Pancreas (tissue), 10 donors: ENCODE data around the gene SNRK. TPM values are rescaled to one million over a fixed set of nuclear protein-coding genes. Genes with fewer than 3 reads are reported as not detected.

ENCODE experiments used
- ATAC-seq, 4 donors: fragments of 200-7000 bp; cut with Tn5 transposase; one replicate each; pipeline versions ENCODE4 v1.8.0 to v1.9.1; 2020; ENCODE audit warnings: mild to moderate bottlenecking in 4 of 4, moderate library complexity in 4 of 4
- DNase-seq, 6 donors: peaks; one replicate each; pipeline ENCODE4 v3.0.0-alpha.2; 2020
- FAIRE-seq: peaks from 2 replicates; lab custom pipeline; 2012; peaks lifted over from hg19 to GRCh38; lab: Jason Lieb, UNC
- H3K27ac ChIP-seq, 4 donors: fragments of 200-600 bp; sonication (generic); 1 replicate in 3 of 4; 2 replicates in 1 of 4; pipeline versions ENCODE4 v1.5.0 to v1.8.0; 2020
- H3K27me3 ChIP-seq, 4 donors: fragments of 200-600 bp; one replicate each; pipeline ENCODE4 v1.8.0; 2021
- H3K36me3 ChIP-seq, 3 donors: fragments of 200-600 bp; sonication (generic) in 1 of 3; one replicate each; pipeline versions ENCODE4 v1.5.0 to v1.8.0; 2020 to 2021
- H3K4me1 ChIP-seq, 3 donors: fragments of 200-600 bp; one replicate each; pipeline ENCODE4 v1.8.0; 2021
- H3K4me3 ChIP-seq, 4 donors: fragments of 200-600 bp; sonication (generic) in 2 of 4; one replicate each; pipeline versions ENCODE4 v1.5.0 to v1.8.0; 2020 to 2021
- H3K9me3 ChIP-seq, 4 donors: fragments of 200-600 bp; one replicate each; pipeline ENCODE4 v1.8.0; 2021
- CTCF ChIP-seq, 4 donors: fragments of 200-600 bp; sonication (generic) in 3 of 4; IDR thresholded peaks; one replicate each; pipeline versions ENCODE4 v1.5.0 to v1.8.0; 2021; ENCODE audit warnings: antibody characterized with exemption in 4 of 4
- WGBS, 2 donors: extraction: QIAGEN DNeasy Blood & Tissue Kit; methylation state at CpG; one replicate each; pipeline ENCODE4 v1.1.7; 2013; 5-methylcytosine and 5-hydroxymethylcytosine counted together
- intact Hi-C, 3 donors: fragments of 100-400 bp; cut with DNase I; formaldehyde crosslinking; loops; one replicate each; pipeline versions ENCODE4 v1.11.1 to v1.14.2; 2022
- polyA plus RNA-seq, 2 donors: library from polyadenylated mRNA; stranded (reverse); fragments of 200-250 nt; gene quantifications; one replicate each; pipeline ENCODE4 v1.2.3, GENCODE V29; 2013
- total RNA-seq, 6 donors: library from RNA; stranded (reverse); fragmentation: NEBNext Ultra II Directional in 4 of 6; extraction: Animal tissue kit (Norgen Biotek cat#: 25700) in 4 of 6; gene quantifications; one replicate each; pipeline versions ENCODE4 v1.2.1 to v1.2.4, GENCODE V29; 2021 to 2023
- donor health status: healthy with polysubstance abuse.
- donor health status: DM: no; HTN: no; CAD: no; lungs with moderate emphysema.
- donor health status: DM: no; HTN: no; CAD: no.
- donor health status: control.
- donor health status: control.
- donor health status: Bipolar disorder and iron deficiency.
- donor health status: DM: yes; HTN: yes; CAD: no.
- donor health status: DM: no; HTN: no; CAD: no.
- donor health status: DM: no; HTN: no; CAD: no.
- donor health status: DM: yes; HTN: yes; CAD: no.

The SNRK gene
- total and polyA plus RNA-seq, 8 donors, result 6.3 to 24.2 (median 17.2) TPM

- no peak for DNase-seq
- H3K9me3 ChIP-seq, result no peaks in the 10 kb centered on the region
- peak in 1 of 4 donors; percentile 30 for ATAC-seq
- no peak for TF ChIP-seq CTCF (IDR thresholded peaks at IDR 0.05)
- H3K4me3 ChIP-seq, result no peak overlapping the region
- H3K36me3 ChIP-seq, result no peaks in the 10 kb centered on the region
- WGBS, 2 donors, result 84 to 87% methylated on average over 6 of the region's 6 CpGs
- H3K27me3 ChIP-seq, result no peaks in the 10 kb centered on the region
- intact Hi-C loops, result no loop called here
- peaks cover 15 to 30% (median 23%) of the 10 kb centered on the region in 3 donors for H3K4me1 ChIP-seq
- no peak overlapping the region for H3K27ac ChIP-seq
- FAIRE-seq, result no peak
These were observed 33.0 kb downstream of the SNRK start for GRCh38 chr3:43319376-43319775.

DNA sequence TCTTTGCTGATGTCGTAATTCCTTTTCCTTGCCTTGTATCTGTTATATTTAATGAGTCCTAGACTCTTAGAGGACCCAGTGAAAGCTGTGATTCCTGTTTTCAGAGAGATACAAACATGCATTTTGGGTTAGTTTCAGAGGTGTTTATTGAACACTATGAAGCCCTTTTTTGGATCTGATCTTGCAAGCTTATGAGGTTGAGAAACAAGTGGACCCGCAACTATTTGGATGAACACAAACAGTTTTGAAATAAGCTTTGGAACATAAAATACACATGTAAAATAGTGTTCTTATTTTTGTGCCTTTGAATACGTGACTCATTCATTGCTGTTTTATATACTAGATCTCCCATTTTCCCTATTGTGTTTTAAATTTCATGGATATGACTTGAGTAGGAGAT lies 33.5 kb downstream of the SNRK start:
- H3K9me3 ChIP-seq, result no peaks in the 10 kb centered on the region
- WGBS, 2 donors, result 92 to 93% methylated on average over 3 of the region's 3 CpGs
- H3K4me3 ChIP-seq, result no peak overlapping the region
- H3K4me1 ChIP-seq, result peaks cover 15 to 34% (median 23%) of the 10 kb centered on the region in 3 donors
- intact Hi-C loops, result no loop called here
- DNase-seq (no peak), ATAC-seq (no peak), FAIRE-seq (no peak)
- no peaks in the 10 kb centered on the region for H3K27me3 ChIP-seq
- no peaks in the 10 kb centered on the region for H3K36me3 ChIP-seq
- no peak for TF ChIP-seq CTCF (IDR thresholded peaks at IDR 0.05)
- no peak overlapping the region for H3K27ac ChIP-seq

GRCh38 chr3:43320288-43320687 lies 33.9 kb downstream of the SNRK start:
- FAIRE-seq, result no peak
- Histone ChIP-seq H3K4me3 (no peak overlapping the region), H3K27ac (no peak overlapping the region), H3K36me3 (no peaks in the 10 kb centered on the region), H3K9me3 (no peaks in the 10 kb centered on the region), H3K4me1 (peaks cover 17 to 37% (median 25%) of the 10 kb centered on the region in 3 donors), H3K27me3 (no peaks in the 10 kb centered on the region)
- WGBS, 2 donors, result 91 to 92% methylated on average over 5 of the region's 5 CpGs
- intact Hi-C loops, result no loop called here
- no peak for ATAC-seq
- DNase-seq, result no peak
- TF ChIP-seq CTCF (IDR thresholded peaks at IDR 0.05), result no peak

- WGBS, 2 donors, result 97 to 99% methylated on average over 1 of the region's 1 CpG
- Histone ChIP-seq H3K27ac (no peak overlapping the region), H3K4me3 (no peak overlapping the region), H3K27me3 (no peaks in the 10 kb centered on the region), H3K36me3 (no peaks in the 10 kb centered on the region), H3K4me1 (peaks cover 22 to 38% (median 31%) of the 10 kb centered on the region in 3 donors), H3K9me3 (no peaks in the 10 kb centered on the region)
- ATAC-seq, result no peak
- intact Hi-C loops, result no loop called here
- no peak for DNase-seq
- TF ChIP-seq CTCF (IDR thresholded peaks at IDR 0.05), result no peak
- FAIRE-seq, result no peak
These were observed 37.2 kb downstream of the SNRK start for GRCh38 chr3:43323541-43323940.

DNA sequence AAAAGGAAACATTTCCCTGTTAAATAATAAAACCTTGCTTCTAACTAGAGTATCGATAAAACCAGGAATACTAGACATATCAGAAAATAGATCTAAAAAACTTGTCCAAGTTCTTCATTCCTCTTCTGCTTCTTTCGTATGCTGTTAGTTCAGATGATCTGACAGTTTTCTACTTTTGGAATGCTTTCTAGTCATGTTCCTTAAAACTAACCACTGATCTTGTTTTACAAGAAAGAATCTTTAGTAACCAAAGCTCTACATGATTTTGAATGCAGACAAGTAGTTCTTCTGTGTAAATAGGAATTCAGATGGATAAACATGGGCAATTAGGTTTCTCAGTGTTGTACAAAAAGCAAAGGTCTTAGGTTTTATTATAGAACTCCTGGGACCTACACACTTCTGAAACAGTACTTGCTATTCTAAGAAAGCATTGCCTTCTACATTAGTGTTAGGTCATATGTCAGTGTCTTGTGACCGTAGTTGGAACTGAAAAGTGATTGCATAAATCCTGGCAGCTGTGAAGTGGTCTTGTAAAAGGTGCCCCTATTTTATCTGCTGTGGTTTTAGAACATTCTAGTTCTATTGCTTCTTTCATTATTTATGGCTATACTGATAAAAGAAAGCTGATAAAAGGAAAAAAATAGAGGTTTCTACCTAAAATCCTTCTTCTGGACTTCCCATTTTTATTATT lies 40.7 kb downstream of the SNRK start:
- WGBS, 2 donors, result 22 to 27% methylated on average over 3 of the region's 3 CpGs
- H3K4me3 ChIP-seq, result no peak overlapping the region
- no peaks in the 10 kb centered on the region for H3K9me3 ChIP-seq
- H3K4me1 ChIP-seq, result peaks cover 22 to 38% (median 25%) of the 10 kb centered on the region in 3 donors
- ATAC-seq (peak; percentile 47 to 84 (median 74)), DNase-seq (no peak), FAIRE-seq (peak; percentile 9)
- peak overlapping the region in 2 of 4 donors; percentile 44 to 51 for H3K27ac ChIP-seq
- no peaks in the 10 kb centered on the region for H3K27me3 ChIP-seq
- no peaks in the 10 kb centered on the region for H3K36me3 ChIP-seq
- no peak for TF ChIP-seq CTCF (IDR thresholded peaks at IDR 0.05)
- intact Hi-C loops, result no loop called here
